KBM-7 (cell line): ENCODE data around the gene CNTN1.

Source experiments
- DNase-seq: peaks from one replicate; pipeline ENCODE4 v3.0.0-alpha.2; 2015
- in situ Hi-C: fragments of 300-500 bp; cut with MboI; formaldehyde crosslinking; loops from 2 replicates; pipeline ENCODE4 v1.14.3; 2020; ENCODE audit warnings: low sequenced_read_pairs, low pct_unique_long_range_greater_than_20kb, mixed read lengths

CNTN1 gene

GRCh38 chr12:40749863-40750262 is 57.6 kb downstream of the CNTN1 start:
- DNase-seq, result no peak
- in situ Hi-C loops, result no loop called here

GRCh38 chr12:40752011-40752410 is 59.8 kb downstream of the CNTN1 start:
- DNase-seq, result no peak
- in situ Hi-C loops, result no loop called here

- in situ Hi-C loops, result no loop called here
- DNase-seq, result no peak
Observed at GRCh38 chr12:40760821-40761220, 68.6 kb downstream of the CNTN1 start.

- in situ Hi-C loops, result no loop called here
- no peak for DNase-seq
Observed at GRCh38 chr12:40762072-40762471, 69.8 kb downstream of the CNTN1 start.

- in situ Hi-C loops, result no loop called here
- no peak for DNase-seq
Observed at GRCh38 chr12:40768125-40768864, 76.1 kb downstream of the CNTN1 start.

- DNase-seq, result no peak
- in situ Hi-C loops, result no loop called here
Observed at GRCh38 chr12:40769846-40770245, 77.6 kb downstream of the CNTN1 start.

GRCh38 chr12:40770781-40771180 is 78.5 kb downstream of the CNTN1 start:
- in situ Hi-C loops, result no loop called here
- no peak for DNase-seq

- in situ Hi-C loops, result no loop called here
Observed at GRCh38 chr12:40775661-40776060, 83.4 kb downstream of the CNTN1 start.

GRCh38 chr12:40784102-40784501 is 91.9 kb downstream of the CNTN1 start:
- in situ Hi-C loops, result no loop called here

More at GRCh38 chr12:40775661-40776060, 83.4 kb downstream of the CNTN1 start:
- no peak for DNase-seq

GRCh38 chr12:40788276-40788675 is 96.0 kb downstream of the CNTN1 start:
- DNase-seq, result no peak
- in situ Hi-C loops, result no loop called here

More at GRCh38 chr12:40784102-40784501, 91.9 kb downstream of the CNTN1 start:
- no peak for DNase-seq

GRCh38 chr12:40792792-40793386 is 100.7 kb downstream of the CNTN1 start:
- DNase-seq, result no peak
- in situ Hi-C loops, result no loop called here

GRCh38 chr12:40793471-40793870 is 101.2 kb downstream of the CNTN1 start:
- DNase-seq, result no peak
- in situ Hi-C loops, result no loop called here

GRCh38 chr12:40794087-40794486 is 101.8 kb downstream of the CNTN1 start:
- DNase-seq, result no peak
- in situ Hi-C loops, result no loop called here

- in situ Hi-C loops, result no loop called here
- DNase-seq, result no peak
Observed at GRCh38 chr12:40801082-40801481, 108.8 kb downstream of the CNTN1 start.

GRCh38 chr12:40801861-40802260 is 109.6 kb downstream of the CNTN1 start:
- DNase-seq, result no peak
- in situ Hi-C loops, result no loop called here

- DNase-seq, result no peak
- in situ Hi-C loops, result no loop called here
Observed at GRCh38 chr12:40802656-40803055, 110.4 kb downstream of the CNTN1 start.

- DNase-seq, result no peak
- in situ Hi-C loops, result no loop called here
Observed at GRCh38 chr12:40819436-40820108, 127.3 kb downstream of the CNTN1 start.

- in situ Hi-C loops, result no loop called here
- no peak for DNase-seq
Observed at GRCh38 chr12:40820794-40821484, 128.7 kb downstream of the CNTN1 start.

GRCh38 chr12:40825156-40825555 is 132.9 kb downstream of the CNTN1 start:
- no peak for DNase-seq
- in situ Hi-C loops, result no loop called here
